Heart right ventricle (tissue), 16 donors: ENCODE measurements around the gene SRGAP2C. TPM values are rescaled to one million over a fixed set of nuclear protein-coding genes. Genes with fewer than 3 reads are reported as not detected.
"Not testable (repeated sequence)": the region's sequence is repeated elsewhere in the genome, so short reads cannot be mapped to it uniquely, and the experiment has no call there.

Experiments
- ATAC-seq, 8 donors: fragments of 200-7000 bp; cut with Tn5 transposase; one replicate each; pipeline ENCODE4 v1.9.1; 2020; ENCODE audit warnings: mild to moderate bottlenecking in 8 of 8, moderate library complexity in 8 of 8, moderate number of reproducible peaks in 1 of 8
- DNase-seq, 2 donors: peaks; one replicate each; pipeline ENCODE4 v3.0.0-alpha.2; 2020
- H3K27ac ChIP-seq, 10 donors: fragments of 200-600 bp; sonication (generic) in 2 of 10; one replicate each; pipeline versions ENCODE4 v1.5.0 to v1.8.0; 2020 to 2022; ENCODE audit warnings: mild to moderate bottlenecking in 3 of 10
- H3K27me3 ChIP-seq, 7 donors: fragments of 200-600 bp; one replicate each; pipeline ENCODE4 v1.8.0; 2021 to 2022; ENCODE audit warnings: mild to moderate bottlenecking in 2 of 7
- H3K36me3 ChIP-seq, 9 donors: fragments of 200-600 bp; sonication (generic) in 1 of 9; one replicate each; pipeline versions ENCODE4 v1.5.0 to v1.8.0; 2020 to 2022; ENCODE audit warnings: mild to moderate bottlenecking in 2 of 9
- H3K4me1 ChIP-seq, 9 donors: fragments of 200-600 bp; sonication (generic) in 1 of 9; one replicate each; pipeline versions ENCODE4 v1.5.0 to v1.8.0; 2020 to 2022; ENCODE audit warnings: mild to moderate bottlenecking in 4 of 9
- H3K4me3 ChIP-seq, 10 donors: fragments of 200-600 bp; sonication (generic) in 2 of 10; one replicate each; pipeline versions ENCODE4 v1.5.0 to v1.8.0; 2020 to 2022; ENCODE audit warnings: mild to moderate bottlenecking in 7 of 10, moderate library complexity in 2 of 10
- H3K9me3 ChIP-seq, 11 donors: fragments of 200-600 bp in 10 of 11; sonication (generic) in 2 of 11; one replicate each; pipeline versions ENCODE4 v1.5.0 to v1.8.0; 2013 to 2022; ENCODE audit warnings: mild to moderate bottlenecking in 2 of 11, control low read depth in 1 of 11, moderate library complexity in 1 of 11
- CTCF ChIP-seq, 9 donors: fragments of 200-600 bp; sonication (generic) in 2 of 9; IDR thresholded peaks; one replicate each; pipeline versions ENCODE4 v1.5.0 to v1.8.0; 2021 to 2022; ENCODE audit warnings: antibody characterized with exemption in 9 of 9, mild to moderate bottlenecking in 5 of 9, moderate library complexity in 1 of 9
- WGBS, 2 donors: extraction: QIAGEN DNeasy Blood & Tissue Kit; methylation state at CpG; one replicate each; pipeline ENCODE4 v1.1.7; 2013; ENCODE audit warnings: inconsistent platforms in 1 of 2; 5-methylcytosine and 5-hydroxymethylcytosine counted together
- intact Hi-C, 10 donors: fragments of 100-400 bp; cut with DNase I; formaldehyde crosslinking; loops; one replicate each; pipeline versions ENCODE4 v1.11.1 to v1.14.2; 2022
- polyA plus RNA-seq, 2 donors: library from polyadenylated mRNA; stranded (reverse); fragments of 200-250 nt; gene quantifications; one replicate each; pipeline ENCODE4 v1.2.3, GENCODE V29; 2013
- total RNA-seq, 10 donors: library from RNA; stranded (reverse); fragmentation: NEBNext Ultra II Directional in 3 of 10; extraction: Animal tissue kit (Norgen Biotek cat#: 25700) in 3 of 10; gene quantifications; one replicate each; pipeline versions ENCODE4 v1.2.1 to v1.2.4, GENCODE V29; 2021 to 2023
- donor health status: Arrhythmogenic right ventricular cardiomyopathy.
- donor health status: ischemic (EF 13 %, LVEDD 7.1; RV severe dilation, severe dysfunction).
- donor health status: healthy with polysubstance abuse.
- donor health status: DM: no; HTN: yes; CAD: no.
- donor health status: DM: no; HTN: no; CAD: no.
- donor health status: ischemic (EF 25% LVEDD 6.9; RV normal size, moderate dysfunction).
- donor health status: ischemic (EF 25% LVEDD 5.7; RV mildly dilated, moderate dysfunction).
- donor health status: healthy.
- donor health status: DM: yes; HTN: yes; CAD: no.
- donor health status: Ischemic cardiomyopathy.
- donor health status: ischemic (EF 35%, LVEDD 5.7; RV mildly dilated, moderate dysfunction).
- donor health status: nonischemic (EF 11% LVEDD 7.7; RV severe dilation, severe dysfunction).
- donor health status: DM: yes; HTN: yes; CAD: no.
- donor health status: PGD.
- donor health status: ischemic (EF 29% LVEDD 5.4; RV normal size, mild dysfunction).
- donor health status: nonischemic (EF 23%, LVEDD 6.1; RV moderate dilation, normal function).

SRGAP2C gene
- total and polyA plus RNA-seq, 12 donors = 3.3 to 13.4 (median 9.5) TPM

GRCh38 chr1:121155671-121156358 lies 29.0 kb upstream of the SRGAP2C start:
- peak in 5 of 8 donors; percentile 41 to 69 (median 55) for ATAC-seq

GRCh38 chr1:121156958-121157603 lies 27.7 kb upstream of the SRGAP2C start:
- intact Hi-C loops, H3K36me3 ChIP-seq, H3K4me1 ChIP-seq, H3K27me3 ChIP-seq, H3K27ac ChIP-seq, H3K4me3 ChIP-seq, H3K9me3 ChIP-seq, DNase-seq: not testable (repeated sequence)
- peak in 1 of 8 donors; percentile 58 for ATAC-seq
- no CpG with 5 or more reads among the region's 4 CpGs for WGBS, 2 donors

More at GRCh38 chr1:121155671-121156358, 29.0 kb upstream of the SRGAP2C start:
- 42 to 67% methylated on average over 6 of the region's 6 CpGs for WGBS, 2 donors
- H3K4me1 ChIP-seq, H3K27me3 ChIP-seq, H3K36me3 ChIP-seq, intact Hi-C loops, H3K9me3 ChIP-seq, H3K4me3 ChIP-seq: not testable (repeated sequence)
- peak overlapping the region in 1 of 10 donors; percentile 12 for H3K27ac ChIP-seq
- peak in 6 of 9 donors; percentile 7 to 47 (median 30) for TF ChIP-seq CTCF (IDR thresholded peaks at IDR 0.05)
- DNase-seq = peak in 1 of 2 donors; percentile 3

- H3K27me3 ChIP-seq, H3K9me3 ChIP-seq, H3K4me3 ChIP-seq, DNase-seq, H3K27ac ChIP-seq, H3K4me1 ChIP-seq, H3K36me3 ChIP-seq, intact Hi-C loops: not testable (repeated sequence)
- 86 to 91% methylated on average over 1 of the region's 2 CpGs for WGBS, 2 donors
- peak in 1 of 8 donors; percentile 37 for ATAC-seq
Measured at GRCh38 chr1:121157609-121158008, 27.2 kb upstream of the SRGAP2C start.

GRCh38 chr1:121160118-121160517 lies 24.7 kb upstream of the SRGAP2C start:
- H3K4me1 ChIP-seq, ATAC-seq, H3K27ac ChIP-seq, H3K4me3 ChIP-seq, H3K27me3 ChIP-seq, DNase-seq, H3K9me3 ChIP-seq, intact Hi-C loops, H3K36me3 ChIP-seq: not testable (repeated sequence)
- WGBS, 2 donors = 93% methylated on average over 2 of the region's 2 CpGs

- WGBS, 2 donors = 83 to 88% methylated on average over 3 of the region's 6 CpGs
- intact Hi-C loops = not testable (repeated sequence)
Measured at GRCh38 chr1:121161199-121161901, 23.4 kb upstream of the SRGAP2C start.

GRCh38 chr1:121163850-121164757 lies 20.7 kb upstream of the SRGAP2C start:
- intact Hi-C loops, H3K9me3 ChIP-seq, H3K27ac ChIP-seq, H3K4me1 ChIP-seq, ATAC-seq, H3K36me3 ChIP-seq, H3K4me3 ChIP-seq, DNase-seq, H3K27me3 ChIP-seq: not testable (repeated sequence)
- 74 to 88% methylated on average over 3 to 4 of the region's 5 CpGs for WGBS, 2 donors

More at GRCh38 chr1:121161199-121161901, 23.4 kb upstream of the SRGAP2C start:
- H3K27ac ChIP-seq, ATAC-seq, DNase-seq, H3K9me3 ChIP-seq, H3K4me3 ChIP-seq, H3K27me3 ChIP-seq, H3K36me3 ChIP-seq, H3K4me1 ChIP-seq: not testable (repeated sequence)

- H3K4me1 ChIP-seq, H3K27ac ChIP-seq, H3K9me3 ChIP-seq, intact Hi-C loops, ATAC-seq, H3K4me3 ChIP-seq, DNase-seq, H3K27me3 ChIP-seq, H3K36me3 ChIP-seq: not testable (repeated sequence)
Measured at GRCh38 chr1:121165296-121165695, 19.5 kb upstream of the SRGAP2C start.

GRCh38 chr1:121167225-121167738 lies 17.5 kb upstream of the SRGAP2C start:
- H3K4me3 ChIP-seq, H3K9me3 ChIP-seq, DNase-seq, ATAC-seq, intact Hi-C loops, H3K27ac ChIP-seq, H3K36me3 ChIP-seq, H3K4me1 ChIP-seq, H3K27me3 ChIP-seq: not testable (repeated sequence)
- 95 to 96% methylated on average over 2 of the region's 2 CpGs for WGBS, 2 donors

GRCh38 chr1:121168152-121168668 lies 16.6 kb upstream of the SRGAP2C start:
- 96 to 100% methylated on average over 2 of the region's 3 CpGs for WGBS, 2 donors
- intact Hi-C loops, H3K36me3 ChIP-seq, DNase-seq, H3K27me3 ChIP-seq, H3K4me3 ChIP-seq, H3K4me1 ChIP-seq, H3K27ac ChIP-seq, H3K9me3 ChIP-seq, ATAC-seq: not testable (repeated sequence)
